ENCODE data around the gene HERC4. TPM values are rescaled to one million over a fixed set of nuclear protein-coding genes. Genes with fewer than 3 reads are reported as not detected.
"Not testable (repeated sequence)": the region's sequence is repeated elsewhere in the genome, so short reads cannot be mapped to it uniquely, and the experiment has no call there.

The HERC4 gene
- total RNA-seq, 4 donors from 2014 or later = 49.5 to 91.6 (median 79.0) TPM

GRCh38 chr10:67884313-67884841 is 190.7 kb downstream of the HERC4 start, which contains the start of gene SIRT1:
SIRT1 (plus strand) TSS chr10:67884656; CDS start chr10:67884722, 66 bp downstream.
- Histone ChIP-seq H3K9me3 (no peaks in the 10 kb centered on the region), H3K4me3 (peak within 1 kb of the TSS; percentile 65 to 89 (median 77)), H3K36me3 (peaks cover 0 to 26% (median 0%) of the 10 kb centered on the region in 3 donors), H3K27me3 (no peaks in the 10 kb centered on the region), H3K4me1 (peaks cover 0 to 10% (median 5%) of the 10 kb centered on the region in 4 donors), H3K27ac (peak within 1 kb of the TSS; percentile 92 to 99 (median 96))
- peak; percentile 93 to 95 for TF ChIP-seq POLR2A (IDR thresholded peaks at IDR 0.05)
- TF ChIP-seq CTCF (IDR thresholded peaks at IDR 0.05) = peak in 1 of 6 experiments; percentile 4
- DNase-seq = peak; percentile 97 to 99 (median 98)

- H3K27ac ChIP-seq = peak overlapping the region; percentile 92 to 99 (median 96)
- DNase-seq = no peak
- peaks cover 0 to 10% (median 5%) of the 10 kb centered on the region in 4 donors for H3K4me1 ChIP-seq
- peak overlapping the region; percentile 65 to 89 (median 77) for H3K4me3 ChIP-seq
- peaks cover 0 to 21% (median 0%) of the 10 kb centered on the region in 3 donors for H3K36me3 ChIP-seq
- no peaks in the 10 kb centered on the region for H3K9me3 ChIP-seq
- H3K27me3 ChIP-seq = no peaks in the 10 kb centered on the region
- no peak for TF ChIP-seq CTCF (IDR thresholded peaks at IDR 0.05)
- TF ChIP-seq POLR2A (IDR thresholded peaks at IDR 0.05) = no peak
Observed at GRCh38 chr10:67883710-67884312, 191.3 kb downstream of the HERC4 start.

GRCh38 chr10:67878133-67878532 is 196.9 kb downstream of the HERC4 start:
- TF ChIP-seq CTCF (IDR thresholded peaks at IDR 0.05) (no peak), POLR2A (IDR thresholded peaks at IDR 0.05) (no peak)
- Histone ChIP-seq H3K4me1 (no peaks in the 10 kb centered on the region), H3K27ac (no peak overlapping the region), H3K36me3 (no peaks in the 10 kb centered on the region), H3K9me3 (no peaks in the 10 kb centered on the region), H3K4me3 (no peak overlapping the region), H3K27me3 (no peaks in the 10 kb centered on the region)
- DNase-seq = no peak

GRCh38 chr10:67877421-67877820 is 197.7 kb downstream of the HERC4 start:
- not testable (repeated sequence) for H3K4me3 ChIP-seq, H3K9me3 ChIP-seq, H3K36me3 ChIP-seq, H3K27ac ChIP-seq, H3K27me3 ChIP-seq, DNase-seq, H3K4me1 ChIP-seq

- TF ChIP-seq CTCF (IDR thresholded peaks at IDR 0.05) (no peak), POLR2A (IDR thresholded peaks at IDR 0.05) (no peak)
- Histone ChIP-seq H3K27me3 (no peaks in the 10 kb centered on the region), H3K4me3 (no peak overlapping the region), H3K27ac (no peak overlapping the region), H3K4me1 (no peaks in the 10 kb centered on the region), H3K9me3 (no peaks in the 10 kb centered on the region), H3K36me3 (no peaks in the 10 kb centered on the region)
- DNase-seq = no peak
Observed at GRCh38 chr10:67875340-67876238, 199.5 kb downstream of the HERC4 start.

Small RNAs within 50 kb of the gene (small RNA-seq; reads per million reads assigned to genes)
- 0 reads per million in 2 donors for gene RN7SL220P

Other genes with a start within 250 kb of the HERC4 start
- gene DNAJC12, start 237.1 kb downstream of the HERC4 start, total RNA-seq = 1 to 10 TPM in 3 of 4 donors, not detected in 1; 1.8 to 3.3 (median 1.9) TPM
- 10 to 100 TPM; 12.1 to 25.6 (median 14.0) TPM for gene SIRT1, start 190.6 kb downstream of the HERC4 start, total RNA-seq
- gene MYPN, start 34.2 kb upstream of the HERC4 start, total RNA-seq = under 1 TPM in 1 of 4 donors, not detected in 3; 0.13 TPM
- 1 to 10 TPM in 2 of 4 donors, under 1 TPM in 1, not detected in 1; 0.54 to 5.3 (median 2.6) TPM for gene ATOH7, start 156.8 kb upstream of the HERC4 start, total RNA-seq

All from Peyer's patch (tissue), 4 donors.